ENCODE data around the gene ZFAND6. TPM values are rescaled to one million over a fixed set of nuclear protein-coding genes. Genes with fewer than 3 reads are reported as not detected.
"Not testable (repeated sequence)": the region's sequence is repeated elsewhere in the genome, so short reads cannot be mapped to it uniquely, and the experiment has no call there.

ZFAND6 gene
- polyA plus RNA-seq, 4 donors, result 95.6 to 130 (median 115) TPM

GRCh38 chr15:80093854-80094418 is 34.5 kb downstream of the ZFAND6 start:
- no peak for DNase-seq (ENCODE audit: low read depth in 4 of 4, low spot score in 3 of 4)

- no peak for DNase-seq (ENCODE audit: low read depth in 4 of 4, low spot score in 3 of 4)
Measured at GRCh38 chr15:80095511-80095910, 36.0 kb downstream of the ZFAND6 start.

- DNase-seq (ENCODE audit: low read depth in 4 of 4, low spot score in 3 of 4), result no peak
Measured at GRCh38 chr15:80095969-80096368, 36.5 kb downstream of the ZFAND6 start.

- no peak for DNase-seq (ENCODE audit: low read depth in 4 of 4, low spot score in 3 of 4)
Measured at GRCh38 chr15:80098341-80098740, 38.9 kb downstream of the ZFAND6 start.

- DNase-seq (ENCODE audit: low read depth in 4 of 4, low spot score in 3 of 4), result no peak
Measured at GRCh38 chr15:80099241-80099640, 39.8 kb downstream of the ZFAND6 start.

- not testable (repeated sequence) for DNase-seq (ENCODE audit: low read depth in 4 of 4, low spot score in 3 of 4)
Measured at GRCh38 chr15:80099662-80100061, 40.2 kb downstream of the ZFAND6 start.

GRCh38 chr15:80100247-80100646 is 40.8 kb downstream of the ZFAND6 start:
- no peak for DNase-seq (ENCODE audit: low read depth in 4 of 4, low spot score in 3 of 4)

- no peak for DNase-seq (ENCODE audit: low read depth in 4 of 4, low spot score in 3 of 4)
Measured at GRCh38 chr15:80105193-80105592, 45.7 kb downstream of the ZFAND6 start.

GRCh38 chr15:80105595-80105994 is 46.1 kb downstream of the ZFAND6 start:
- no peak for DNase-seq (ENCODE audit: low read depth in 4 of 4, low spot score in 3 of 4)

- no peak for DNase-seq (ENCODE audit: low read depth in 4 of 4, low spot score in 3 of 4)
Measured at GRCh38 chr15:80106051-80106450, 46.6 kb downstream of the ZFAND6 start.

- DNase-seq (ENCODE audit: low read depth in 4 of 4, low spot score in 3 of 4), result no peak
Measured at GRCh38 chr15:80107204-80107603, 47.7 kb downstream of the ZFAND6 start.

- DNase-seq (ENCODE audit: low read depth in 4 of 4, low spot score in 3 of 4), result no peak
Measured at GRCh38 chr15:80107774-80108173, 48.3 kb downstream of the ZFAND6 start.

- no peak for DNase-seq (ENCODE audit: low read depth in 4 of 4, low spot score in 3 of 4)
Measured at GRCh38 chr15:80109388-80109787, 49.9 kb downstream of the ZFAND6 start.

GRCh38 chr15:80110920-80111319 is 51.4 kb downstream of the ZFAND6 start:
- no peak for DNase-seq (ENCODE audit: low read depth in 4 of 4, low spot score in 3 of 4)

GRCh38 chr15:80114114-80114513 is 54.6 kb downstream of the ZFAND6 start:
- DNase-seq (ENCODE audit: low read depth in 4 of 4, low spot score in 3 of 4), result no peak

GRCh38 chr15:80115021-80115420 is 55.5 kb downstream of the ZFAND6 start:
- no peak for DNase-seq (ENCODE audit: low read depth in 4 of 4, low spot score in 3 of 4)

GRCh38 chr15:80118956-80119355 is 59.5 kb downstream of the ZFAND6 start:
- DNase-seq (ENCODE audit: low read depth in 4 of 4, low spot score in 3 of 4), result no peak

- no peak for DNase-seq (ENCODE audit: low read depth in 4 of 4, low spot score in 3 of 4)
Measured at GRCh38 chr15:80120636-80121035, 61.2 kb downstream of the ZFAND6 start.

GRCh38 chr15:80121546-80121945 is 62.1 kb downstream of the ZFAND6 start:
- no peak for DNase-seq (ENCODE audit: low read depth in 4 of 4, low spot score in 3 of 4)

- no peak for DNase-seq (ENCODE audit: low read depth in 4 of 4, low spot score in 3 of 4)
Measured at GRCh38 chr15:80123034-80123433, 63.6 kb downstream of the ZFAND6 start.

GRCh38 chr15:80127253-80127652 is 67.8 kb downstream of the ZFAND6 start:
- not testable (repeated sequence) for DNase-seq (ENCODE audit: low read depth in 4 of 4, low spot score in 3 of 4)

GRCh38 chr15:80127911-80128310 is 68.4 kb downstream of the ZFAND6 start:
- no peak for DNase-seq (ENCODE audit: low read depth in 4 of 4, low spot score in 3 of 4)

GRCh38 chr15:80132382-80132781 is 72.9 kb downstream of the ZFAND6 start:
- DNase-seq (ENCODE audit: low read depth in 4 of 4, low spot score in 3 of 4), result no peak

All from left renal pelvis (tissue), 4 donors.